Progenitor cell of endocrine pancreas (in vitro differentiated cells): ENCODE data around the gene KRT34. TPM values are rescaled to one million over a fixed set of nuclear protein-coding genes. Genes with fewer than 3 reads are reported as not detected.
"Not testable (repeated sequence)": the region's sequence is repeated elsewhere in the genome, so short reads cannot be mapped to it uniquely, and the experiment has no call there.

Experiments used
- DNase-seq: peaks from one replicate; pipeline ENCODE4 v3.0.0; 2021; ENCODE audit warnings: low spot score; ENCODE audit not compliant: unreplicated experiment
- H3K27ac Mint-ChIP-seq: 2 replicates; pipeline ENCODE4 v1.8.0; 2021; ENCODE audit warnings: mild to moderate bottlenecking, moderate library complexity, mixed read lengths
- H3K27me3 Mint-ChIP-seq: 2 replicates; pipeline ENCODE4 v1.8.0; 2021; ENCODE audit warnings: mixed read lengths
- H3K36me3 Mint-ChIP-seq: 2 replicates; pipeline ENCODE4 v1.8.0; 2022; ENCODE audit warnings: mixed read lengths; ENCODE audit not compliant: insufficient read depth
- H3K4me1 Mint-ChIP-seq: 2 replicates; pipeline ENCODE4 v1.8.0; 2021; ENCODE audit warnings: low read depth, mixed read lengths
- H3K4me3 Mint-ChIP-seq: 2 replicates; pipeline ENCODE4 v1.8.0; 2021; ENCODE audit warnings: low read depth, mild to moderate bottlenecking, moderate library complexity, mixed read lengths
- H3K9me3 Mint-ChIP-seq: 2 replicates; pipeline ENCODE4 v1.8.0; 2021; ENCODE audit warnings: low read depth, mixed read lengths
- CTCF ChIP-seq: fragments of 200-600 bp; sonication (generic); IDR thresholded peaks from one replicate; pipeline ENCODE4 v1.5.0; 2021; ENCODE audit warnings: antibody characterized with exemption, mild to moderate bottlenecking; ENCODE audit not compliant: unreplicated experiment
- total RNA-seq: library from RNA; stranded (reverse); gene quantifications from 2 replicates; pipeline ENCODE4 v1.2.1, GENCODE V29; 2021

The KRT34 gene
- total RNA-seq, 1 donor from 2014 or later, result not detected

- TF ChIP-seq CTCF, result no peak
- peaks cover 4% of the 10 kb centered on the region for H3K9me3 Mint-ChIP-seq
- H3K27ac Mint-ChIP-seq, result no peak overlapping the region
- H3K4me3 Mint-ChIP-seq, result no peak overlapping the region
- peaks cover 13% of the 10 kb centered on the region for H3K27me3 Mint-ChIP-seq
- DNase-seq, result no peak
- H3K36me3 Mint-ChIP-seq, result peaks cover 2% of the 10 kb centered on the region
- H3K4me1 Mint-ChIP-seq, result no peaks in the 10 kb centered on the region
Measured at GRCh38 chr17:41347869-41348760, 34.0 kb downstream of the KRT34 start.

GRCh38 chr17:41346421-41346820 lies 35.7 kb downstream of the KRT34 start:
- H3K27ac Mint-ChIP-seq, H3K36me3 Mint-ChIP-seq, DNase-seq, H3K4me1 Mint-ChIP-seq, H3K4me3 Mint-ChIP-seq, H3K27me3 Mint-ChIP-seq: not testable (repeated sequence)
- H3K9me3 Mint-ChIP-seq, result peaks cover 18% of the 10 kb centered on the region

GRCh38 chr17:41345992-41346391 lies 36.1 kb downstream of the KRT34 start:
- H3K27me3 Mint-ChIP-seq, result peaks cover 3% of the 10 kb centered on the region
- no peak overlapping the region for H3K27ac Mint-ChIP-seq
- H3K9me3 Mint-ChIP-seq, result peaks cover 19% of the 10 kb centered on the region
- peaks cover 2% of the 10 kb centered on the region for H3K36me3 Mint-ChIP-seq
- DNase-seq, result no peak
- no peak for TF ChIP-seq CTCF
- H3K4me1 Mint-ChIP-seq, result no peaks in the 10 kb centered on the region
- no peak overlapping the region for H3K4me3 Mint-ChIP-seq

GRCh38 chr17:41343029-41343428 lies 39.1 kb downstream of the KRT34 start:
- H3K4me3 Mint-ChIP-seq, result no peak overlapping the region
- no peak overlapping the region for H3K27ac Mint-ChIP-seq

GRCh38 chr17:41340934-41341861 lies 40.9 kb downstream of the KRT34 start:
- TF ChIP-seq CTCF, result no peak
- Mint-ChIP-seq H3K4me1 (no peaks in the 10 kb centered on the region), H3K27ac (no peak overlapping the region), H3K9me3 (peaks cover 19% of the 10 kb centered on the region), H3K27me3 (peaks cover 3% of the 10 kb centered on the region), H3K4me3 (no peak overlapping the region), H3K36me3 (peaks cover 2% of the 10 kb centered on the region)
- DNase-seq, result no peak

More at GRCh38 chr17:41343029-41343428, 39.1 kb downstream of the KRT34 start:
- H3K9me3 Mint-ChIP-seq, result peaks cover 19% of the 10 kb centered on the region
- TF ChIP-seq CTCF, result no peak
- no peaks in the 10 kb centered on the region for H3K4me1 Mint-ChIP-seq
- no peak for DNase-seq
- H3K36me3 Mint-ChIP-seq, result peaks cover 2% of the 10 kb centered on the region
- H3K27me3 Mint-ChIP-seq, result peaks cover 3% of the 10 kb centered on the region
